ENCODE results near the gene ZNF581.

- no peak for TF ChIP-seq CTCF (IDR thresholded peaks at IDR 0.05)
- TF ChIP-seq POLR2A (IDR thresholded peaks at IDR 0.05): no peak
These were observed 27.7 kb upstream of the ZNF581 start for GRCh38 chr19:55615543-55616394.

Data from ovary (tissue), 3 donors.